Endothelial cell of umbilical vein (primary cell): ENCODE results near the gene TMEM61. TPM values are rescaled to one million over a fixed set of nuclear protein-coding genes. Genes with fewer than 3 reads are reported as not detected.

Experiments
- BruUV-seq: library from RNA; stranded (reverse); fragments of 400-500 nt; replicated peaks from 2 replicates; lab custom pipeline; 2021; lab: Mats Ljungman, UMichigan
- CTCF ChIA-PET: fragments of 300-600, 350-600 bp; sonication (Branson Sonifier 250); formaldehyde crosslinking; loops from one replicate; lab custom pipeline; 2021; ENCODE audit warnings: antibody characterized with exemption, inconsistent platforms; lab: Charles Lee
- POLR2A ChIA-PET: fragments of 300-600, 350-600 bp; sonication (Branson Sonifier 250); formaldehyde crosslinking; loops from one replicate; lab custom pipeline; 2021; ENCODE audit warnings: antibody characterized with exemption, inconsistent platforms; lab: Charles Lee
- DNase-seq: peaks from one replicate; pipeline ENCODE4 v3.0.0-alpha.2; 2011; ENCODE audit warnings: low read depth, low spot score
- FAIRE-seq: peaks from 2 replicates; lab custom pipeline; 2011; peaks lifted over from hg19 to GRCh38; lab: Jason Lieb, UNC
- H2AFZ ChIP-seq: 2 replicates; pipeline ENCODE4 v1.6.0; 2012; ENCODE audit warnings: low read depth, low read length, control low read depth, inconsistent platforms
- H3K27ac ChIP-seq: 2 replicates; pipeline ENCODE4 v1.5.1; 2011; ENCODE audit warnings: low read depth, mild to moderate bottlenecking, control low read depth, low read length, moderate library complexity; ENCODE audit not compliant: insufficient read depth
- H3K27me3 ChIP-seq, 2 experiments: 2 replicates each; pipeline versions ENCODE4 v1.6.0 to v1.6.1; 2011; ENCODE audit warnings: low read length in 2 of 2, mixed read lengths in 1 of 2; ENCODE audit not compliant: control insufficient read depth in 2 of 2, insufficient read depth in 2 of 2
- H3K36me3 ChIP-seq, 2 experiments: 2 replicates in 1 of 2; 3 replicates in 1 of 2; pipeline ENCODE4 v1.5.1; 2011; ENCODE audit warnings: low read length in 2 of 2, mild to moderate bottlenecking in 1 of 2, moderate library complexity in 1 of 2; ENCODE audit not compliant: control insufficient read depth in 2 of 2, insufficient read depth in 2 of 2; ENCODE audit errors: extremely low read depth in 1 of 2
- H3K4me1 ChIP-seq: 3 replicates; pipeline ENCODE4 v1.5.1; 2011; ENCODE audit warnings: mild to moderate bottlenecking, low read length; ENCODE audit not compliant: control insufficient read depth, insufficient read depth; ENCODE audit errors: extremely low read depth
- H3K4me2 ChIP-seq: 2 replicates; pipeline ENCODE4 v1.6.1; 2011; ENCODE audit warnings: low read length, control low read depth, mixed read lengths; ENCODE audit not compliant: insufficient read depth
- H3K4me3 ChIP-seq, 3 experiments: fragments of 200-600 bp in 1 of 3; sonication (generic), shearing (Covaris generic) in 1 of 3; replicated peaks in 1 of 3; 2 replicates each; pipeline ENCODE4 v1.5.1; 2011 to 2016; ENCODE audit warnings: control low read depth in 3 of 3, low read length in 3 of 3, mild to moderate bottlenecking in 2 of 3, inconsistent platforms in 1 of 3, low read depth in 1 of 3, moderate library complexity in 1 of 3; ENCODE audit not compliant: insufficient read depth in 1 of 3
- H3K79me2 ChIP-seq: 2 replicates; pipeline ENCODE4 v1.6.0; 2012; ENCODE audit warnings: low read length, inconsistent platforms; ENCODE audit not compliant: control insufficient read depth, insufficient read depth
- H3K9ac ChIP-seq: replicated peaks from 2 replicates; pipeline ENCODE3; 2011; ENCODE audit warnings: low read length, control low read depth; ENCODE audit not compliant: insufficient read depth; ENCODE audit errors: extremely low read depth
- H3K9me1 ChIP-seq: replicated peaks from 3 replicates; pipeline ENCODE4 v1.6.0; 2011; ENCODE audit warnings: mild to moderate bottlenecking, low read length; ENCODE audit not compliant: control insufficient read depth, insufficient read depth; ENCODE audit errors: extremely low read depth
- H3K9me3 ChIP-seq: replicated peaks from 2 replicates; pipeline ENCODE4 v1.5.1; 2012; ENCODE audit warnings: low read length, inconsistent platforms; ENCODE audit not compliant: control insufficient read depth, insufficient read depth
- H4K20me1 ChIP-seq: replicated peaks from 2 replicates; pipeline ENCODE3; 2011; ENCODE audit warnings: mild to moderate bottlenecking, low read length; ENCODE audit not compliant: control insufficient read depth, insufficient read depth; ENCODE audit errors: extremely low read depth
- CTCF ChIP-seq, 2 donors: IDR thresholded peaks; 1 replicate in 1 of 2; 2 replicates in 1 of 2; pipeline ENCODE4 v1.5.1; 2011; ENCODE audit warnings: low read length in 2 of 2, mild to moderate bottlenecking in 2 of 2, moderate library complexity in 2 of 2, control low read depth in 1 of 2, inconsistent platforms in 1 of 2, low read depth in 1 of 2; ENCODE audit not compliant: insufficient read depth in 1 of 2; ENCODE audit errors: extremely low read depth in 1 of 2
- EZH2 ChIP-seq: IDR thresholded peaks from 2 replicates; pipeline ENCODE4 v1.6.1; 2012; ENCODE audit warnings: borderline replicate concordance, low read depth, mild to moderate bottlenecking, moderate library complexity, low read length, inconsistent platforms; ENCODE audit not compliant: severe bottlenecking
- FOS ChIP-seq: IDR thresholded peaks from 2 replicates; pipeline ENCODE4 v1.6.1; 2011; ENCODE audit warnings: mild to moderate bottlenecking, low read length, moderate library complexity, borderline replicate concordance; ENCODE audit not compliant: insufficient read depth
- GATA2 ChIP-seq: IDR thresholded peaks from 2 replicates; pipeline ENCODE4 v1.7.0; 2011; ENCODE audit warnings: low read depth, mild to moderate bottlenecking, moderate library complexity, mixed read lengths, low read length; ENCODE audit not compliant: insufficient read length, insufficient read depth
- JUN ChIP-seq: IDR thresholded peaks from 2 replicates; pipeline ENCODE4 v1.6.1; 2011; ENCODE audit warnings: borderline replicate concordance, low read depth; ENCODE audit not compliant: insufficient read length, insufficient read depth
- MAX ChIP-seq: IDR thresholded peaks from 2 replicates; pipeline ENCODE4 v1.6.1; 2011; ENCODE audit not compliant: insufficient read depth, insufficient read length
- MYC ChIP-seq: IDR thresholded peaks from one replicate; pipeline ENCODE4 v1.6.1; 2011; ENCODE audit warnings: mild to moderate bottlenecking, low read depth, low read length
- POLR2A ChIP-seq: IDR thresholded peaks from 2 replicates; pipeline ENCODE4 v1.6.1; 2012; ENCODE audit warnings: low read depth, mild to moderate bottlenecking, control low read depth, low read length
- POLR2AphosphoS5 ChIP-seq: IDR thresholded peaks from 2 replicates; pipeline ENCODE4 v1.6.1; 2012; ENCODE audit warnings: low read depth, mild to moderate bottlenecking, control low read depth, low read length, moderate library complexity; ENCODE audit not compliant: insufficient read depth
- dilution Hi-C: fragments of 300-500 bp; cut with MboI; formaldehyde crosslinking; loops from one replicate; pipeline ENCODE4 v1.15.0; 2019; ENCODE audit warnings: low sequenced_read_pairs; ENCODE audit not compliant: extremely low pct_ligation_motif_present
- intact Hi-C: fragments of 100-400 bp; cut with micrococcal nuclease; formaldehyde crosslinking; loops from one replicate; pipeline ENCODE4 v1.10.0; 2022
- polyA plus RNA-seq, 4 experiments: library from polyadenylated mRNA; depleted of rRNA in 3 of 4; stranded (reverse) in 3 of 4; unstranded in 1 of 4; fragments of >200 nt; gene quantifications; 2 replicates each; pipeline versions ENCODE4 v1.2.1 to v1.2.3, GENCODE V29; 2011 to 2012; ENCODE audit warnings: missing spikeins in 1 of 4
- total RNA-seq: library from RNA; stranded (reverse); gene quantifications from 2 replicates; pipeline ENCODE4 v1.2.3, GENCODE V29; 2021

Gene TMEM61
- total and polyA plus RNA-seq, 2 donors (not counting 3 experiments of a cell fraction or from before 2014, with no cell fraction given) = not detected

GRCh38 chr1:54945393-54945936, 35.0 kb upstream of the TMEM61 start:
- Histone ChIP-seq H3K79me2 (no peaks in the 10 kb centered on the region), H2AFZ (no peak overlapping the region), H3K4me1 (peaks cover 6% of the 10 kb centered on the region), H3K27me3 (peaks cover 0 to 4% of the 10 kb centered on the region in 2 experiments), H3K9me3 (no peaks in the 10 kb centered on the region), H3K36me3 (no peaks in the 10 kb centered on the region), H3K27ac (no peak overlapping the region), H3K9me1 (no peaks in the 10 kb centered on the region), H3K9ac (no peak overlapping the region), H4K20me1 (no peaks in the 10 kb centered on the region), H3K4me3 (no peak overlapping the region), H3K4me2 (no peak overlapping the region)
- no TSS peak for BruUV-seq
- no peak for FAIRE-seq
- ChIA-PET CTCF (interaction anchor here (0.7 to 16.7 kb wide), 39 partner anchors 8 to 1639 kb away, joined by 3 to 918 read pairs (median 6); partner anchors contain the start of genes BSND, DHCR24, PCSK9 and TMEM61), POLR2A (interaction anchor here (1.1 kb wide), 1 partner anchor 77 kb away, joined by 5 read pairs; no protein-coding TSS in a partner anchor)
- dilution Hi-C loops = no loop called here
- TF ChIP-seq JUN (no peak), FOS (no peak), MAX (no peak), CTCF (IDR thresholded peaks at IDR 0.05; ENCODE audit: extremely low read depth in 1 of 2, insufficient read depth in 1 of 2, low read depth in 1 of 2, low read length in 2 of 2) (no peak), EZH2 (no peak), POLR2A (no peak), MYC (no peak), GATA2 (no peak), POLR2AphosphoS5 (no peak)
- intact Hi-C loops = loop anchor here (1.0 kb wide), 2 partner anchors 51 to 77 kb away; no protein-coding TSS in a partner anchor
- no peak for DNase-seq
